HepG2 (cell line): ENCODE results near the gene CRISPLD2. TPM values are rescaled to one million over a fixed set of nuclear protein-coding genes. Genes with fewer than 3 reads are reported as not detected.

Experiments used
- CAMTA2 ChIP-seq: sonication (generic); formaldehyde crosslinking; IDR thresholded peaks from 2 replicates; pipeline ENCODE4 v1.4.0; 2020; ENCODE audit warnings: mild to moderate bottlenecking, missing genetic modification reagents, borderline replicate concordance
- CHCHD3 ChIP-seq: sonication (generic); formaldehyde crosslinking; IDR thresholded peaks from 2 replicates; pipeline ENCODE4 v1.8.0; 2022; ENCODE audit warnings: mild to moderate bottlenecking, missing genetic modification reagents, moderate library complexity
- FOXP1 ChIP-seq, 2 experiments: fragments of 450-650 bp in 1 of 2; IDR thresholded peaks; 2 replicates each; pipeline ENCODE4 v1.6.1; 2017 to 2018; ENCODE audit warnings: antibody characterized with exemption in 1 of 2
- GTF2F1 ChIP-seq: fragments of 150-350 bp; IDR thresholded peaks from 2 replicates; pipeline ENCODE4 v1.6.1; 2014; ENCODE audit warnings: low read length
- HMG20A ChIP-seq: IDR thresholded peaks from 2 replicates; pipeline ENCODE4 v1.6.1; 2016; ENCODE audit warnings: borderline replicate concordance
- JUN ChIP-seq: sonication (generic); formaldehyde crosslinking; IDR thresholded peaks from 2 replicates; pipeline ENCODE4 v1.4.0; 2020; ENCODE audit warnings: mild to moderate bottlenecking, missing genetic modification reagents
- LCORL ChIP-seq, 2 experiments: fragments of 450-650 bp in 1 of 2; sonication (generic) in 1 of 2; formaldehyde crosslinking in 1 of 2; IDR thresholded peaks; 2 replicates each; pipeline versions ENCODE4 v1.5.0 to v1.6.1; 2017 to 2020; ENCODE audit warnings: antibody characterized with exemption in 1 of 2, missing genetic modification reagents in 1 of 2
- RAD21 ChIP-seq: fragments of 450-650 bp; formaldehyde crosslinking; IDR thresholded peaks from 2 replicates; pipeline ENCODE4 v1.5.0; 2020; ENCODE audit warnings: mild to moderate bottlenecking
- RAD51 ChIP-seq: fragments of 450-650 bp; IDR thresholded peaks from 2 replicates; pipeline ENCODE4 v1.6.1; 2016; ENCODE audit warnings: borderline replicate concordance
- SPEN ChIP-seq: sonication (generic); formaldehyde crosslinking; IDR thresholded peaks from 2 replicates; pipeline ENCODE4 v1.5.1; 2020; ENCODE audit warnings: low read depth, mild to moderate bottlenecking, missing genetic modification reagents
- TP53 ChIP-seq: sonication (generic); formaldehyde crosslinking; conservative IDR thresholded peaks from 2 replicates; pipeline ENCODE4 v1.4.0; 2020; ENCODE audit warnings: missing genetic modification reagents
- ZFAT ChIP-seq: sonication (generic); formaldehyde crosslinking; conservative IDR thresholded peaks from 2 replicates; pipeline ENCODE4 v1.8.1; 2023; ENCODE audit warnings: missing genetic modification reagents, inconsistent platforms
- ZIK1 ChIP-seq: sonication (generic); formaldehyde crosslinking; IDR thresholded peaks from 2 replicates; pipeline ENCODE4 v1.5.0; 2020; ENCODE audit warnings: mild to moderate bottlenecking, low read depth, missing genetic modification reagents, borderline replicate concordance
- ZNF205 ChIP-seq: IDR thresholded peaks from 2 replicates; pipeline ENCODE4 v1.6.1; 2018; ENCODE audit warnings: missing biosample characterization, missing genetic modification reagents
- ZNF230 ChIP-seq: sonication (generic); formaldehyde crosslinking; IDR thresholded peaks from 2 replicates; pipeline ENCODE4 v1.4.0; 2020; ENCODE audit warnings: mild to moderate bottlenecking, missing genetic modification reagents
- ZNF333 ChIP-seq: sonication (generic); formaldehyde crosslinking; IDR thresholded peaks from 2 replicates; pipeline ENCODE4 v1.4.0; 2020; ENCODE audit warnings: mild to moderate bottlenecking, missing genetic modification reagents, borderline replicate concordance
- ZNF709 ChIP-seq: sonication (generic); formaldehyde crosslinking; IDR thresholded peaks from 2 replicates; pipeline ENCODE4 v1.5.0; 2020; ENCODE audit warnings: mild to moderate bottlenecking, missing genetic modification reagents
- polyA plus RNA-seq, 8 experiments: library from polyadenylated mRNA; depleted of rRNA in 3 of 8; stranded (reverse) in 7 of 8; unstranded in 1 of 8; fragments of >200 nt; fragmentation: Illumina TruSeq in 4 of 8; extraction: Trizol in 4 of 8; gene quantifications; 2 replicates each; pipeline versions ENCODE4 v1.2.1 to v1.2.3, GENCODE V29; 2011 to 2016; ENCODE audit warnings: low read depth in 4 of 8, missing spikeins in 1 of 8, mixed read lengths in 1 of 8; ENCODE audit not compliant: insufficient read depth in 1 of 8
- total RNA-seq, 5 experiments: library from RNA; depleted of rRNA; stranded (reverse); fragments of >200 nt; fragmentation: Illumina TruSeq; extraction: Trizol; gene quantifications; 2 replicates each; pipeline ENCODE4 v1.2.3, GENCODE V29; 2016; ENCODE audit warnings: low read depth in 1 of 5
- TF ChIP-seq, protein P1 (sequence below): sonication (generic); formaldehyde crosslinking; IDR thresholded peaks from 2 replicates; pipeline ENCODE4 v1.5.0; 2020; ENCODE audit warnings: missing genetic modification reagents
- TF ChIP-seq, protein P2 (sequence below): sonication (generic); formaldehyde crosslinking; IDR thresholded peaks from 2 replicates; pipeline ENCODE4 v1.4.0; 2020; ENCODE audit warnings: mild to moderate bottlenecking, missing genetic modification reagents, borderline replicate concordance
- TF ChIP-seq, protein P3 (sequence below): sonication (generic); formaldehyde crosslinking; IDR thresholded peaks from 2 replicates; pipeline ENCODE4 v1.4.0; 2020; ENCODE audit warnings: mild to moderate bottlenecking, missing genetic modification reagents
- TF ChIP-seq, protein P4 (sequence below): sonication (generic); formaldehyde crosslinking; IDR thresholded peaks from 2 replicates; pipeline ENCODE4 v1.4.0; 2020; ENCODE audit warnings: missing genetic modification reagents, low read depth, mild to moderate bottlenecking, borderline replicate concordance
- TF ChIP-seq, protein P5 (sequence below): sonication (generic); formaldehyde crosslinking; IDR thresholded peaks from 2 replicates; pipeline ENCODE4 v1.5.0; 2020; ENCODE audit warnings: missing genetic modification reagents, mild to moderate bottlenecking, borderline replicate concordance

Gene CRISPLD2
- total and polyA plus RNA-seq, 2 of the 13 experiments (the other 11 are each of a cell fraction or from before 2014, with no cell fraction given), result 0.04 to 0.31 TPM

DNA sequence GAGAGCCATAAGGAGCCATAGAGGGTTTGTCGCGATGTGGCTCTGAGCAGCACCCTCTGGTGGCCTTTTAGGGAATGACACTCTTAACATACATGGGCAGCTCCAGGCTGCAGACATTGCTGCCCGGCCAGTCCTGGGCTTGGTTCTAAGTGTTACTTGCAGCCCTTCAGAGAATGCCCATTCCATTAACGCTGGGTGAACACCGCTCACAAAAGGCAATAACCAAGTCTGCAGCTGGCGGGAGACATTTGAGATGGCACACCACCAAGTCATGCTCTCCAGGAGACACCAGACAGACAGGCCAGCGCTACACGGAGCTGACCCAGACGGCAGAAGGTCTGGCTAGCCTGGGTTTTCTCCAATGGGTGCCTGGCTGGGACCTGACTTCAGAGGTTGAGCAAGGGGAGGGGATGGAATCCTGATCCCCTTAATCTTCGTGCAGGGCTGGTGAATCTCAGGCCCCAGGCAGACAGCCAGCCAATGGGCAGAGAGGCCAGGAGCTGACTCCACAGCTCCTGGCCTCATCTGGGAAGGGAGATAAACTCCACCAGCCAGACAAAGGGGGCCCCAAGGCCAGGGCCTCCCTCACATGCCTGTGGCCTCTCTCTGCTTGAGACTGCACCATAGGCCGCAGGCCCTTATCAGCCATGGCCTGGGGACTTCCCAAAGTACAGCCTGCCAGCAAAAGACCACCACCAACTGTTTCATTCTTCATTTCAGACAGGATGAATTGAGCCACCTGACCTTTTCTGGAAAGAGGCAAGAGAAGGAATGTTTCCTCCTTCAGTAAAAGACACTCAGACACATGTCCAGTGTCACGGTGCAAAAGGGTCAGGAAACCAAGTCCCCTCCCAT, 132.8 kb downstream of the CRISPLD2 start (continued):
- TF ChIP-seq, protein P1, sequence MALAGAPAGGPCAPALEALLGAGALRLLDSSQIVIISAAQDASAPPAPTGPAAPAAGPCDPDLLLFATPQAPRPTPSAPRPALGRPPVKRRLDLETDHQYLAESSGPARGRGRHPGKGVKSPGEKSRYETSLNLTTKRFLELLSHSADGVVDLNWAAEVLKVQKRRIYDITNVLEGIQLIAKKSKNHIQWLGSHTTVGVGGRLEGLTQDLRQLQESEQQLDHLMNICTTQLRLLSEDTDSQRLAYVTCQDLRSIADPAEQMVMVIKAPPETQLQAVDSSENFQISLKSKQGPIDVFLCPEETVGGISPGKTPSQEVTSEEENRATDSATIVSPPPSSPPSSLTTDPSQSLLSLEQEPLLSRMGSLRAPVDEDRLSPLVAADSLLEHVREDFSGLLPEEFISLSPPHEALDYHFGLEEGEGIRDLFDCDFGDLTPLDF (CRISPR knock-in tag), result no peak
- TF ChIP-seq GTF2F1 (no peak), CAMTA2 (CRISPR knock-in tag) (no peak), FOXP1 (IDR thresholded peaks at IDR 0.05) (no peak), FOXP1 (CRISPR knock-in tag; IDR thresholded peaks at IDR 0.05) (no peak), LCORL (IDR thresholded peaks at IDR 0.05) (no peak), LCORL (CRISPR knock-in tag; IDR thresholded peaks at IDR 0.05) (peak; percentile 39), ZNF230 (0 out of 2 replicates have a peak, but pooled peaks have one; percentile 20), ZNF333 (no peak), ZNF205 (CRISPR knock-in tag) (0 out of 2 replicates have a peak, but pooled peaks have one; percentile 54), SPEN (CRISPR knock-in tag) (peak; percentile 23), RAD51 (no peak), RAD21 (CRISPR knock-in tag) (peak; percentile 75), CHCHD3 (CRISPR knock-in tag) (no peak), ZIK1 (CRISPR knock-in tag) (no peak), ZFAT (no peak), HMG20A (CRISPR knock-in tag) (no peak), ZNF709 (CRISPR knock-in tag) (peak; percentile 27; the same call in 1 of the 2 replicates), JUN (CRISPR knock-in tag) (0 out of 2 replicates have a peak, but pooled peaks have one; percentile 20), TP53 (CRISPR knock-in tag) (no peak)
- TF ChIP-seq, protein P2, sequence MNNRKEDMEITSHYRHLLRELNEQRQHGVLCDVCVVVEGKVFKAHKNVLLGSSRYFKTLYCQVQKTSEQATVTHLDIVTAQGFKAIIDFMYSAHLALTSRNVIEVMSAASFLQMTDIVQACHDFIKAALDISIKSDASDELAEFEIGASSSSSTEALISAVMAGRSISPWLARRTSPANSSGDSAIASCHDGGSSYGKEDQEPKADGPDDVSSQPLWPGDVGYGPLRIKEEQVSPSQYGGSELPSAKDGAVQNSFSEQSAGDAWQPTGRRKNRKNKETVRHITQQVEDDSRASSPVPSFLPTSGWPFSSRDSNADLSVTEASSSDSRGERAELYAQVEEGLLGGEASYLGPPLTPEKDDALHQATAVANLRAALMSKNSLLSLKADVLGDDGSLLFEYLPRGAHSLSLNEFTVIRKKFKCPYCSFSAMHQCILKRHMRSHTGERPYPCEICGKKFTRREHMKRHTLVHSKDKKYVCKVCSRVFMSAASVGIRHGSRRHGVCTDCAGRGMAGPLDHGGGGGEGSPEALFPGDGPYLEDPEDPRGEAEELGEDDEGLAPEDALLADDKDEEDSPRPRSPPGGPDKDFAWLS (CRISPR knock-in tag), result no peak
- TF ChIP-seq, protein P3, sequence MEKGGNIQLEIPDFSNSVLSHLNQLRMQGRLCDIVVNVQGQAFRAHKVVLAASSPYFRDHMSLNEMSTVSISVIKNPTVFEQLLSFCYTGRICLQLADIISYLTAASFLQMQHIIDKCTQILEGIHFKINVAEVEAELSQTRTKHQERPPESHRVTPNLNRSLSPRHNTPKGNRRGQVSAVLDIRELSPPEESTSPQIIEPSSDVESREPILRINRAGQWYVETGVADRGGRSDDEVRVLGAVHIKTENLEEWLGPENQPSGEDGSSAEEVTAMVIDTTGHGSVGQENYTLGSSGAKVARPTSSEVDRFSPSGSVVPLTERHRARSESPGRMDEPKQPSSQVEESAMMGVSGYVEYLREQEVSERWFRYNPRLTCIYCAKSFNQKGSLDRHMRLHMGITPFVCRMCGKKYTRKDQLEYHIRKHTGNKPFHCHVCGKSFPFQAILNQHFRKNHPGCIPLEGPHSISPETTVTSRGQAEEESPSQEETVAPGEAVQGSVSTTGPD (CRISPR knock-in tag), result 0 out of 2 replicates have a peak, but pooled peaks have one; percentile 59
- TF ChIP-seq, protein P4, sequence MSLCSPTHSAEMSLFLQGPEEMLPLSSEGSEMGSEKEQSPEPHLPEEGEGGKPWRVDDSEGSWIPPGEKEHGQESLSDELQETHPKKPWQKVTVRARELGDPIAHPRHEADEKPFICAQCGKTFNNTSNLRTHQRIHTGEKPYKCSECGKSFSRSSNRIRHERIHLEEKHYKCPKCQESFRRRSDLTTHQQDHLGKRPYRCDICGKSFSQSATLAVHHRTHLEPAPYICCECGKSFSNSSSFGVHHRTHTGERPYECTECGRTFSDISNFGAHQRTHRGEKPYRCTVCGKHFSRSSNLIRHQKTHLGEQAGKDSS, result peak; percentile 53; the same call in 1 of the 2 replicates
- TF ChIP-seq, protein P5, sequence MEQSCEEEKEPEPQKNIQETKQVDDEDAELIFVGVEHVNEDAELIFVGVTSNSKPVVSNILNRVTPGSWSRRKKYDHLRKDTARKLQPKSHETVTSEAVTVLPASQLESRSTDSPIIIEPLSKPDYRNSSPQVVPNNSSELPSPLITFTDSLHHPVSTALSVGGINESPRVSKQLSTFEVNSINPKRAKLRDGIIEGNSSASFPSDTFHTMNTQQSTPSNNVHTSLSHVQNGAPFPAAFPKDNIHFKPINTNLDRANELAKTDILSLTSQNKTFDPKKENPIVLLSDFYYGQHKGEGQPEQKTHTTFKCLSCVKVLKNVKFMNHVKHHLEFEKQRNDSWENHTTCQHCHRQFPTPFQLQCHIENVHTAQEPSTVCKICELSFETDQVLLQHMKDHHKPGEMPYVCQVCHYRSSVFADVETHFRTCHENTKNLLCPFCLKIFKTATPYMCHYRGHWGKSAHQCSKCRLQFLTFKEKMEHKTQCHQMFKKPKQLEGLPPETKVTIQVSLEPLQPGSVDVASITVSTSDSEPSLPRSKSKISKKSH (CRISPR knock-in tag), result peak; percentile 49; the same call in 1 of the 2 replicates
